GM18873 (cell line): ENCODE results near the gene PSMD5.

Experiments
- ATAC-seq: cut with Tn5 transposase; IDR thresholded peaks from one replicate; pipeline ENCODE4 v1.9.1; 2021; ENCODE audit warnings: mild to moderate bottlenecking, moderate library complexity, moderate number of reproducible peaks; ENCODE audit not compliant: unreplicated experiment, low FRiP score

Gene PSMD5

DNA sequence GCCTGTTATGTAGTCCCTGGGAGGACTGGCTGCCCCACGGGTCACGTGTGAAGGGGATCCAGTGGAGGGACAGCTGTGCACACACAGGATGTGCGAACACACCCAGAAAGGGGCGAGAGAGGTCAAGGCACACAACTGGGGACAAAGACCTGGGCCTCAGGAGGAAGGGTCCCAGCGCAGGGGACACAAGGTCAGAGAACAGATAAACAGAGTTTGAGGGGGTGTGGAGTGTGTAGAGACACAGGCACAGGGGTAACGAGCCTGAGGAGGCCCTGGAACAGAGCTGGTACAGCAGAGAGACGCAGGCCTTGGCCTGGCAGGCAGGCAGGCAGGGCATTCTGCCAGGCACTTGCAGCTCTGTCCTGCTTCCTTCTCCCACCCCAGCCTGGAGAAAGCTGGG is 14.8 kb upstream of the PSMD5 start:
- ATAC-seq = no peak

DNA sequence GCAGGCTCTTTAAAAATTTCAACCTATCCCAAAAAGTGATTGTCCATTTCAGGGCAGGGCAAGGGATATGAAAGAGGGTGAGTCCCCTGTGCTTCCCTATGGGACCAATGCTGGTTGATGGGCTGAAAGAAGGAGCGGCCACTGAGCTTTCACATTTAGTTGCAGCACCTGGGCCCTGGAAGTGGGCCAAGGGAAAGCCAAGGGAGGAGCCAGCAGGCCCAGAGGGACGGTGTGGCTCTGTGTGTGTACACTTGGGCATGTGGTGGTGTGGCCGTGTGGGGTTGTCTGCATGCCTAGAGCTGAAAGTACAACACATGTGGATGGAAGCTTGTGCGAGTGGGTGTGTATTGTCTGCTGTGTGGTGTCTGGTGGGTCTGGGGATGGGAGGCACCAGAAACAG is 14.0 kb upstream of the PSMD5 start:
- ATAC-seq = no peak

DNA sequence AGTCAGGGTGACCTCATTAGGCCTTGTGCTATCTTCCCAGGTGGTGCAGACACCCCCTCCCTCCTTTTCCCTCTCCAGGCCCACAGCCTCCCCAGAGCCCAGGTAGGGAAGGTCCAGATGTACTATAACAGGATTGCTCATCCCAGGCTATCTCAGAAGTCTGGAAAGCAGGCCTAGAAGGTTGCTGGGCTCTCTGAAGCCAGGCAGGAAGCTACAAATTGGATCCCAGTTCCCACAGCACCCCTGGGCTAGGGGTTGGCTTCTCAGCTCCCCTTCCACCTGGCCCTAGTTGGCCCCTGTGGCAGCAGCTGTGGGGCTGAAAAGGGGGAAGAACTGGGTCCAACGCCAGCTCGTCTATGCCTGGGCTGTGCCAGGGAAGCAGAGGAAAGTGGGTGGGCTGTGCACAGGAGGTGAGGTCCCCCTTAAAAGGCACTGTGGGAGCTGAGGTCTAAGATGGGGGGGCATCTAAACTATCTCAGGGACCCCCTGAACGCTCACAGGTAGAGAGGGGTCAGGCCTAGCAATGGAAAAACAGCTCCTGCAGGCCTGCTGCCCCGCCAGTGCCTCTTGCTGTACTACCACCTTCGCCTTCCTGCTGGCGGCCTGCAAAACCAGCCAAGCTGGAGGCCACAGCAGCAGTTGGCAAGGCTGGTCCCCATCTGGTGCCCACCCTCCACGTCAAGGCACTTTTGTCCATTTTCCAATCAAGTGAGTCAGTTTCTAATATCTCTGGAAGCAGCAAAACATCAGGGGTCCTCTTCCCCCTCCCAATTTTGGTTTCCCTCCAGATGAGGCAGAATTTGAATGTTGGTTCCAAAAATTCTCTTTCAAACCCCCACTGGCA is 13.3 kb upstream of the PSMD5 start:
- ATAC-seq = no peak

- ATAC-seq = no peak
Measured at GRCh38 chr9:120854596-120855327, 12.0 kb upstream of the PSMD5 start.

DNA sequence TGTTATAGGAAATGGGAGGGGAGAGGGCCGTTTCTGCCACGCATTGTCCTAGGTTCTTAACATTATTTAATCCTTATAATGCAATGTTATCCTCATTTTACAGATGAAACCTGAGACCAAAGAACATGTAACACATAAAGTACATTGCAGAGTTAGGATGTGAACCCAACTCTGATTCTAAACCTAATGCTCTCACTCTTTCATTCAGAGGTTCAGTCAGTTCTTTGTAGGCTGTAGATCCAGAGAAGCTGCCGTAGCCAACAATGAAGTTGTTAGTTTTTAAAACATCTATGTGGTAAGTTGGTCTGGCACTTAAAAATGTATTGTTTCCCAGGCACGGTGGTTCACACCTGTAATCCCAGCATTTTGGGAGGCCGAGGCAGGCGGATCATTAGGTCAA is 10.5 kb upstream of the PSMD5 start:
- no peak for ATAC-seq

GRCh38 chr9:120852240-120853010 is 9.7 kb upstream of the PSMD5 start:
- ATAC-seq = no peak

- ATAC-seq = no peak
Measured at GRCh38 chr9:120851449-120851848, 8.7 kb upstream of the PSMD5 start.

DNA sequence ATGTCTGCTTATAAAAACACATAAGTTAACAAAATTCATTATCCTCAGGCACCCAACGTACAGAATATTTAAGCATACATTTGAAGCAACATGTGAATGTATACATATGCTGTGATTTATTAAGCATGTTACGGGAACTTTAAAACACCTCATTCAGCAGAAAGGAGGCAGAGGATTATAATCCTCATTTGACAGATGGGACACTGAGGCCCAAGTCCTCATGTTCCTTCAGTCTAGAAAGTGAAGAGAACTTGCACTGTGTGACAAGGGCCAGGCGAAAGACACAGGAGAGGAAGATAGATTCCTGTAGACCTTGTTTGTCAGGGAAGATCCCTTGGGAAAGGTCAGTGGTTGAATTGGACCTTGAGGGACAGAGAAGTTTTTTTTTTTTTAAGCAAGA is 7.6 kb upstream of the PSMD5 start:
- ATAC-seq = no peak

DNA sequence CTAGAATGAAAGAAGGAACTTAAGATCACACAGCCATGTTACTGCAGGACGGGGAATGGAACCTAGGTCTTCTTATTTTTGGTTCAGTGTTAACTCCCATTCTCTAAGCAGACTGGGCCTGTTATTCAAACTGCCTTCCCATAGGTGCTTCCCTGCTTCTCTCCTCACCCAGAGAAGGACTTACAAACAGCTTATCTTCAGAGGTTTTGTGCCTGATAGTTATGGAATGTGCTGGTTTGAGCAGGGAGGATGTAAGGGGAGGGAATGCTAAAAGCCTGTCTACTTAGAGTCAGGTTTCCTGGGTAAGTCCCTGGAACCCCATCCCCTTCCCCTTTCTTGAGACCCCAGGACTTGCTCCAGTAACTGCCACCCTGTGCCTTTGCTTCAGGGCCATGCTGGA is 4.2 kb upstream of the PSMD5 start:
- no peak for ATAC-seq

GRCh38 chr9:120846251-120846889 is 3.6 kb upstream of the PSMD5 start:
- no peak for ATAC-seq

GRCh38 chr9:120845255-120845654 is 2.5 kb upstream of the PSMD5 start:
- no peak for ATAC-seq

- no peak for ATAC-seq
Measured at GRCh38 chr9:120841930-120842684, 615 bp downstream of the PSMD5 start.

- no peak for ATAC-seq
Measured at GRCh38 chr9:120839146-120839545, 3.6 kb downstream of the PSMD5 start.

GRCh38 chr9:120837921-120838320 is 4.8 kb downstream of the PSMD5 start:
- ATAC-seq = no peak

GRCh38 chr9:120833325-120833724 is 9.4 kb downstream of the PSMD5 start:
- no peak for ATAC-seq

DNA sequence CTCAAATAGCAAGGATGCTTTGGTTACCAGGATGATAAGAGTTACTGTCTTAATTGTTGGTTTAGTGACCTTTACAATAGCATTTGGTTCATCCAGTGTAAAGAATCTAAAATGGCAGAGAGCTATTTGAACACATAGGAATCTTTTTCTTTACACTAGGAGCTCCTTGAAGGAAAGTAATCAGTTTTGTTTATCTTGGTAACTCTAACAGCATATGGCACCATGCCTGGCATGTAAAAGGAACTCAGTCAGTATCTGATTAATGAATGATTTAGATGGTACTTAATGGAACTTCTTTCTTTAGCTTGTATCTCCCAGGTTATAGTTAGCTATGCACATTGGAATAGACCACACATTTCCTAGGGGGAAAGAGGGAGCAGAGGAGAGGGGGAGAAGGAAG is 9.9 kb downstream of the PSMD5 start:
- ATAC-seq = no peak

- ATAC-seq = no peak
Measured at GRCh38 chr9:120830865-120831264, 11.9 kb downstream of the PSMD5 start.

- no peak for ATAC-seq
Measured at GRCh38 chr9:120830151-120830550, 12.6 kb downstream of the PSMD5 start.

DNA sequence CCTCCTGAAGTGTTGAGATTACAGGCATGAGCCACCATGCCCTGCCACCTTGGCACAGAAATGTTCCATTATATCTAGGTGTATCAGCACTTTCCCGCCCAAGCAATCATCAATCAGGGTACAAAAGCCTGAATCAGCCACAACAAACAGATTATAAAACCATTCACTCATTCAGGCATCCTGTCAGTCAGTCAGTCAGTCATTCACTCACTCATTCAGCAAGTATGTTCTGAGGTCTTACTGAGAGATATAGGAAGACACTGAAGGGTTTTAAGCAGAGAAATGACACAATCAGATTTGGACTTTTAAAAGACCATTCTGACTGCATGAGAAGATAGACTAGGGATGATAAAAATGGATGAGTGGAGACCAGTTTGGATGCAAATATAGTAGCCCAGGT is 13.1 kb downstream of the PSMD5 start:
- no peak for ATAC-seq

GRCh38 chr9:120820095-120820494 is 22.6 kb downstream of the PSMD5 start:
- ATAC-seq = no peak
